K562 (cell line): Measurements from ENCODE around the gene DYRK4. TPM values are rescaled to one million over a fixed set of nuclear protein-coding genes. Genes with fewer than 3 reads are reported as not detected.

Source experiments
- ATAC-seq: fragments of 200-7000 bp; cut with Tn5 transposase; 3 replicates; pipeline ENCODE4 v1.9.1; 2020; ENCODE audit warnings: moderate library complexity
- BruUV-seq: library from RNA; stranded (reverse); fragments of 400-500 nt; replicated peaks from 2 replicates; lab custom pipeline; 2021; lab: Mats Ljungman, UMichigan
- CTCF ChIA-PET: fragments of 300-600 bp; formaldehyde crosslinking; extraction: SDS; loops from one replicate; lab custom pipeline; 2021; ENCODE audit warnings: low intra/inter-chr PET ratio; lab: Yijun Ruan, JAX
- POLR2A ChIA-PET: fragments of 300-600, 350-650 bp; sonication (Branson Sonifier 250); formaldehyde crosslinking; extraction: SDS; loops from one replicate; lab custom pipeline; 2021; ENCODE audit warnings: antibody characterized with exemption, inconsistent platforms; lab: Yijun Ruan, JAX
- DNase-seq, 4 experiments: peaks; one replicate each; pipeline versions ENCODE4 v3.0.0 to v3.0.0-alpha.2; 2011 to 2018; ENCODE audit warnings: low spot score in 3 of 4, mixed read lengths in 3 of 4; ENCODE audit errors: extremely low read depth in 1 of 4
- FAIRE-seq: peaks from 2 replicates; lab custom pipeline; 2011; peaks lifted over from hg19 to GRCh38; lab: Jason Lieb, UNC
- H2AFZ ChIP-seq: 2 replicates; pipeline ENCODE4 v1.6.0; 2011; ENCODE audit warnings: low read depth, low read length, control low read depth, inconsistent platforms
- H3K27ac ChIP-seq: fragments of 200-600 bp; 3 replicates; pipeline ENCODE4 v1.8.0; 2011; ENCODE audit warnings: low read depth, mild to moderate bottlenecking, control low read depth, inconsistent platforms, low read length, moderate library complexity, mixed read lengths; ENCODE audit errors: extremely low read depth
- H3K27me3 ChIP-seq, 2 experiments: fragments of 300-600 bp in 1 of 2; 2 replicates in 1 of 2; 3 replicates in 1 of 2; pipeline versions ENCODE4 v1.6.0 to v1.8.0; 2011; ENCODE audit warnings: inconsistent platforms in 2 of 2, low read length in 2 of 2, mild to moderate bottlenecking in 1 of 2, mixed read lengths in 1 of 2, moderate library complexity in 1 of 2; ENCODE audit not compliant: control insufficient read depth in 2 of 2, insufficient read depth in 2 of 2
- H3K36me3 ChIP-seq: fragments of 300-600 bp; 3 replicates; pipeline ENCODE4 v1.8.0; 2011; ENCODE audit warnings: mild to moderate bottlenecking, low read length, inconsistent platforms; ENCODE audit not compliant: control insufficient read depth, insufficient read depth
- H3K4me1 ChIP-seq, 2 experiments: fragments of 200-600 bp in 1 of 2; replicated peaks in 1 of 2; 2 replicates in 1 of 2; 3 replicates in 1 of 2; pipeline versions ENCODE4 v1.5.1 to v1.8.0; 2011; ENCODE audit warnings: inconsistent platforms in 2 of 2, low read length in 2 of 2, mild to moderate bottlenecking in 1 of 2, mixed read lengths in 1 of 2, moderate library complexity in 1 of 2; ENCODE audit not compliant: control insufficient read depth in 2 of 2, insufficient read depth in 2 of 2
- H3K4me2 ChIP-seq: 2 replicates; pipeline ENCODE4 v1.6.1; 2011; ENCODE audit warnings: low read length, control low read depth, inconsistent platforms, mixed read lengths; ENCODE audit not compliant: insufficient read depth
- H3K4me3 ChIP-seq: fragments of 200-600 bp; sonication (generic), shearing (Covaris generic); 2 replicates; pipeline ENCODE4 v1.5.1; 2016; ENCODE audit warnings: control low read depth, inconsistent platforms
- H3K79me2 ChIP-seq: fragments of 200-600 bp; 3 replicates; pipeline ENCODE4 v1.8.0; 2011; ENCODE audit warnings: low read length, inconsistent platforms; ENCODE audit not compliant: control insufficient read depth, insufficient read depth
- H3K9ac ChIP-seq, 2 experiments: 2 replicates each; pipeline versions ENCODE4 v1.6.0 to v1.6.1; 2011; ENCODE audit warnings: low read depth in 2 of 2, low read length in 2 of 2, control low read depth in 1 of 2, inconsistent platforms in 1 of 2, mild to moderate bottlenecking in 1 of 2, mixed read lengths in 1 of 2; ENCODE audit not compliant: insufficient read depth in 1 of 2
- H3K9me1 ChIP-seq: one replicate; pipeline ENCODE4 v1.6.0; 2011; ENCODE audit warnings: inconsistent platforms, mild to moderate bottlenecking, low read length, moderate library complexity; ENCODE audit not compliant: control insufficient read depth, insufficient read depth
- H3K9me3 ChIP-seq: replicated peaks from 2 replicates; pipeline ENCODE4 v1.5.1; 2011; ENCODE audit warnings: low read depth, low read length, inconsistent platforms; ENCODE audit not compliant: control insufficient read depth, insufficient read depth
- H4K20me1 ChIP-seq: replicated peaks from 2 replicates; pipeline ENCODE4 v1.6.1; 2011; ENCODE audit warnings: low read length, inconsistent platforms, mixed read lengths; ENCODE audit not compliant: control insufficient read depth, insufficient read depth
- CEBPG ChIP-seq, 3 experiments: fragments of 200-800 bp in 1 of 3; sonication (Bioruptor generic) in 1 of 3; sonication (generic) in 1 of 3; formaldehyde crosslinking in 1 of 3; IDR thresholded peaks in 2 of 3; conservative IDR thresholded peaks in 1 of 3; 2 replicates each; pipeline versions ENCODE4 v1.6.1 to v1.8.0; 2016 to 2022; ENCODE audit warnings: missing compliant biosample characterization in 2 of 3, missing genetic modification characterization in 2 of 3, mild to moderate bottlenecking in 1 of 3, missing genetic modification reagents in 1 of 3
- EP400 ChIP-seq: fragments of 450-650 bp; IDR thresholded peaks from 2 replicates; pipeline ENCODE4 v1.6.1; 2017; ENCODE audit warnings: antibody characterized with exemption, mild to moderate bottlenecking, moderate library complexity
- YY1 ChIP-seq, 3 experiments: IDR thresholded peaks; 2 replicates each; pipeline ENCODE4 v1.6.1; 2011; ENCODE audit warnings: low read length in 2 of 3, mild to moderate bottlenecking in 2 of 3, moderate library complexity in 2 of 3, borderline replicate concordance in 1 of 3, control low read depth in 1 of 3, low read depth in 1 of 3; ENCODE audit not compliant: insufficient read depth in 3 of 3, insufficient replicate concordance in 2 of 3, control insufficient read depth in 1 of 3, insufficient read length in 1 of 3; ENCODE audit errors: extremely low read depth in 1 of 3
- ZFP30 ChIP-seq: fragments of 250-450 bp; sonication (Bioruptor Pico); IDR thresholded peaks from 2 replicates; pipeline ENCODE4 v1.8.0; 2022; ENCODE audit warnings: moderate library complexity, mild to moderate bottlenecking, inconsistent platforms, borderline replicate concordance
- ZNF436 ChIP-seq: fragments of 250-450, 450-650 bp; sonication (Bioruptor Pico); formaldehyde crosslinking; IDR thresholded peaks from 2 replicates; pipeline ENCODE4 v1.7.0; 2020; ENCODE audit warnings: mild to moderate bottlenecking
- WGBS: fragments of 100-300 bp; shearing (Covaris generic); methylation state at CpG from one replicate; pipeline ENCODE4 v1.1.6; 2016; ENCODE audit warnings: low coverage, mixed read lengths; ENCODE audit not compliant: insufficient coverage; ENCODE audit errors: missing lambda C conversion rate; 5-methylcytosine and 5-hydroxymethylcytosine counted together
- in situ Hi-C: fragments of 300-500 bp; cut with MboI; formaldehyde crosslinking; loops from 4 replicates; pipeline ENCODE4 v1.15.0; 2018; ENCODE audit warnings: inconsistent platforms, mixed read lengths
- intact Hi-C: fragments of 100-400 bp; cut with micrococcal nuclease; formaldehyde crosslinking; loops from 2 replicates; pipeline ENCODE4 v1.14.2; 2022
- polyA plus RNA-seq, 8 experiments: library from polyadenylated mRNA; depleted of rRNA in 4 of 8; stranded (reverse) in 5 of 8; unstranded in 3 of 8; fragments of >200 nt; fragmentation: Nextera tagmentation in 2 of 8; fragmentation: Illumina TruSeq in 1 of 8; extraction: Ambion mirVana in 2 of 8; extraction: Trizol in 1 of 8; gene quantifications; 2 replicates each; pipeline versions ENCODE4 v1.2.1 to v1.2.3, GENCODE V29; 2011 to 2014; ENCODE audit warnings: inconsistent platforms in 1 of 8, missing spikeins in 1 of 8
- total RNA-seq, 7 experiments: library from RNA; depleted of rRNA in 6 of 7; stranded (reverse); fragments of >200 nt in 6 of 7; fragmentation: Illumina TruSeq in 2 of 7; extraction: Trizol in 2 of 7; gene quantifications; 2 replicates each; pipeline versions ENCODE4 v1.2.1 to v1.2.3, GENCODE V29; 2011 to 2021; ENCODE audit warnings: low replicate concordance in 1 of 7
- TF ChIP-seq, protein P1 (sequence below): fragments of 450-650 bp; IDR thresholded peaks from 2 replicates; pipeline ENCODE4 v1.6.1; 2016; ENCODE audit warnings: mild to moderate bottlenecking
- TF ChIP-seq, protein P2 (sequence below): sonication (generic); formaldehyde crosslinking; IDR thresholded peaks from 2 replicates; pipeline ENCODE4 v1.8.1; 2023; ENCODE audit warnings: mild to moderate bottlenecking, missing genetic modification reagents
- TF ChIP-seq, protein P3 (sequence below): fragments of 450-650 bp; IDR thresholded peaks from 2 replicates; pipeline ENCODE4 v1.6.1; 2017; ENCODE audit warnings: antibody characterized with exemption
- TF ChIP-seq, protein P4 (sequence below): sonication (generic); formaldehyde crosslinking; IDR thresholded peaks from 2 replicates; pipeline ENCODE4 v1.8.0; 2022; ENCODE audit warnings: mild to moderate bottlenecking, missing genetic modification reagents, borderline replicate concordance

The DYRK4 gene
- total and polyA plus RNA-seq, 9 of the 15 experiments (the other 6 are each of a cell fraction or from before 2014, with no cell fraction given): 13.4 to 37.4 (median 22.2) TPM

DNA sequence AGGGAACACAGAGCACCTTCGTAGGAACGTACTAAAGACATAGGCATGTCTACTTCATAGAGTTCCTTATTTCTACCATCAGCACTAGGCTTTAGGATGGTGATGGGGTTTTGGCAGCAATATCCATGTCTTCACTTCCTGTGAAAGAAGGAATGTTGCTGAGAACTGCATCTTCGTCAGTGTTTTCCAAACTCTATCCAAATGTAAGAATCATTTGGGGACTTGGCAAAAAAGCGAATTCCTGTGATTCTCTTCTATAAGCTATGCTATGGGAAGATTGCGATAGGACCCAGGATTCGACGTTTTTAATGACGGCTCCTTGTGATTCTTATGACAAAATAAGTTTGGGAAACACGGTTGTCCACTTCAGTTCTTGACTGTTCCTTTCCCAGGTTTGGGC, 47.1 kb downstream of the DYRK4 start:
- Histone ChIP-seq H3K36me3 (peaks cover 4% of the 10 kb centered on the region; the same call in 1 of the 3 replicates), H3K27ac (no peak overlapping the region), H3K9me1 (no peaks in the 10 kb centered on the region), H3K9ac (no peak overlapping the region), H3K4me2 (no peak overlapping the region), H3K4me3 (no peak overlapping the region), H3K4me1 (peaks cover 0 to 4% of the 10 kb centered on the region in 2 experiments; a peak in 2 of 5 replicates), H2AFZ (no peak overlapping the region), H3K79me2 (no peaks in the 10 kb centered on the region), H3K27me3 (no peaks in the 10 kb centered on the region), H4K20me1 (no peaks in the 10 kb centered on the region), H3K9me3 (no peaks in the 10 kb centered on the region)
- CTCF ChIA-PET: no interaction called here
- DNase-seq: no peak
- BruUV-seq: no TSS peak
- intact Hi-C loops (no loop called here), in situ Hi-C loops (no loop called here)
- no peak for TF ChIP-seq CEBPG (CRISPR knock-in tag; IDR thresholded peaks at IDR 0.05)
- TF ChIP-seq CEBPG (tag; conservative IDR thresholded peaks at IDR 0.05 in 1 of 2, IDR thresholded peaks at IDR 0.05 in 1 of 2): no peak
- TF ChIP-seq YY1 (IDR thresholded peaks at IDR 0.05; ENCODE audit: borderline replicate concordance in 1 of 3, control insufficient read depth in 1 of 3, extremely low read depth in 1 of 3, insufficient read depth in 3 of 3, insufficient read length in 1 of 3, insufficient replicate concordance in 2 of 3, low read depth in 1 of 3, low read length in 2 of 3): no peak
- TF ChIP-seq, protein P1, sequence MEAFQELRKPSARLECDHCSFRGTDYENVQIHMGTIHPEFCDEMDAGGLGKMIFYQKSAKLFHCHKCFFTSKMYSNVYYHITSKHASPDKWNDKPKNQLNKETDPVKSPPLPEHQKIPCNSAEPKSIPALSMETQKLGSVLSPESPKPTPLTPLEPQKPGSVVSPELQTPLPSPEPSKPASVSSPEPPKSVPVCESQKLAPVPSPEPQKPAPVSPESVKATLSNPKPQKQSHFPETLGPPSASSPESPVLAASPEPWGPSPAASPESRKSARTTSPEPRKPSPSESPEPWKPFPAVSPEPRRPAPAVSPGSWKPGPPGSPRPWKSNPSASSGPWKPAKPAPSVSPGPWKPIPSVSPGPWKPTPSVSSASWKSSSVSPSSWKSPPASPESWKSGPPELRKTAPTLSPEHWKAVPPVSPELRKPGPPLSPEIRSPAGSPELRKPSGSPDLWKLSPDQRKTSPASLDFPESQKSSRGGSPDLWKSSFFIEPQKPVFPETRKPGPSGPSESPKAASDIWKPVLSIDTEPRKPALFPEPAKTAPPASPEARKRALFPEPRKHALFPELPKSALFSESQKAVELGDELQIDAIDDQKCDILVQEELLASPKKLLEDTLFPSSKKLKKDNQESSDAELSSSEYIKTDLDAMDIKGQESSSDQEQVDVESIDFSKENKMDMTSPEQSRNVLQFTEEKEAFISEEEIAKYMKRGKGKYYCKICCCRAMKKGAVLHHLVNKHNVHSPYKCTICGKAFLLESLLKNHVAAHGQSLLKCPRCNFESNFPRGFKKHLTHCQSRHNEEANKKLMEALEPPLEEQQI: no peak
- TF ChIP-seq EP400: no peak
- TF ChIP-seq ZFP30 (CRISPR knock-in tag): no peak
- no peak for TF ChIP-seq ZNF436 (CRISPR knock-in tag)
- TF ChIP-seq, protein P2, sequence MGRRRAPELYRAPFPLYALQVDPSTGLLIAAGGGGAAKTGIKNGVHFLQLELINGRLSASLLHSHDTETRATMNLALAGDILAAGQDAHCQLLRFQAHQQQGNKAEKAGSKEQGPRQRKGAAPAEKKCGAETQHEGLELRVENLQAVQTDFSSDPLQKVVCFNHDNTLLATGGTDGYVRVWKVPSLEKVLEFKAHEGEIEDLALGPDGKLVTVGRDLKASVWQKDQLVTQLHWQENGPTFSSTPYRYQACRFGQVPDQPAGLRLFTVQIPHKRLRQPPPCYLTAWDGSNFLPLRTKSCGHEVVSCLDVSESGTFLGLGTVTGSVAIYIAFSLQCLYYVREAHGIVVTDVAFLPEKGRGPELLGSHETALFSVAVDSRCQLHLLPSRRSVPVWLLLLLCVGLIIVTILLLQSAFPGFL: no peak
- TF ChIP-seq, protein P3, sequence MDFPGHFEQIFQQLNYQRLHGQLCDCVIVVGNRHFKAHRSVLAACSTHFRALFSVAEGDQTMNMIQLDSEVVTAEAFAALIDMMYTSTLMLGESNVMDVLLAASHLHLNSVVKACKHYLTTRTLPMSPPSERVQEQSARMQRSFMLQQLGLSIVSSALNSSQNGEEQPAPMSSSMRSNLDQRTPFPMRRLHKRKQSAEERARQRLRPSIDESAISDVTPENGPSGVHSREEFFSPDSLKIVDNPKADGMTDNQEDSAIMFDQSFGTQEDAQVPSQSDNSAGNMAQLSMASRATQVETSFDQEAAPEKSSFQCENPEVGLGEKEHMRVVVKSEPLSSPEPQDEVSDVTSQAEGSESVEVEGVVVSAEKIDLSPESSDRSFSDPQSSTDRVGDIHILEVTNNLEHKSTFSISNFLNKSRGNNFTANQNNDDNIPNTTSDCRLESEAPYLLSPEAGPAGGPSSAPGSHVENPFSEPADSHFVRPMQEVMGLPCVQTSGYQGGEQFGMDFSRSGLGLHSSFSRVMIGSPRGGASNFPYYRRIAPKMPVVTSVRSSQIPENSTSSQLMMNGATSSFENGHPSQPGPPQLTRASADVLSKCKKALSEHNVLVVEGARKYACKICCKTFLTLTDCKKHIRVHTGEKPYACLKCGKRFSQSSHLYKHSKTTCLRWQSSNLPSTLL: no peak
- TF ChIP-seq, protein P4, sequence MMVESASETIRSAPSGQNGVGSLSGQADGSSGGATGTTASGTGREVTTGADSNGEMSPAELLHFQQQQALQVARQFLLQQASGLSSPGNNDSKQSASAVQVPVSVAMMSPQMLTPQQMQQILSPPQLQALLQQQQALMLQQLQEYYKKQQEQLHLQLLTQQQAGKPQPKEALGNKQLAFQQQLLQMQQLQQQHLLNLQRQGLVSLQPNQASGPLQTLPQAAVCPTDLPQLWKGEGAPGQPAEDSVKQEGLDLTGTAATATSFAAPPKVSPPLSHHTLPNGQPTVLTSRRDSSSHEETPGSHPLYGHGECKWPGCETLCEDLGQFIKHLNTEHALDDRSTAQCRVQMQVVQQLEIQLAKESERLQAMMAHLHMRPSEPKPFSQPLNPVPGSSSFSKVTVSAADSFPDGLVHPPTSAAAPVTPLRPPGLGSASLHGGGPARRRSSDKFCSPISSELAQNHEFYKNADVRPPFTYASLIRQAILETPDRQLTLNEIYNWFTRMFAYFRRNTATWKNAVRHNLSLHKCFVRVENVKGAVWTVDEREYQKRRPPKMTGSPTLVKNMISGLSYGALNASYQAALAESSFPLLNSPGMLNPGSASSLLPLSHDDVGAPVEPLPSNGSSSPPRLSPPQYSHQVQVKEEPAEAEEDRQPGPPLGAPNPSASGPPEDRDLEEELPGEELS (CRISPR knock-in tag): no peak
- FAIRE-seq: no peak
- no peak for ATAC-seq
- POLR2A ChIA-PET: no interaction called here
- 59% methylated on average over 9 of the region's 9 CpGs for WGBS
